ENCODE results near the gene TRAPPC1.

Gene TRAPPC1

DNA sequence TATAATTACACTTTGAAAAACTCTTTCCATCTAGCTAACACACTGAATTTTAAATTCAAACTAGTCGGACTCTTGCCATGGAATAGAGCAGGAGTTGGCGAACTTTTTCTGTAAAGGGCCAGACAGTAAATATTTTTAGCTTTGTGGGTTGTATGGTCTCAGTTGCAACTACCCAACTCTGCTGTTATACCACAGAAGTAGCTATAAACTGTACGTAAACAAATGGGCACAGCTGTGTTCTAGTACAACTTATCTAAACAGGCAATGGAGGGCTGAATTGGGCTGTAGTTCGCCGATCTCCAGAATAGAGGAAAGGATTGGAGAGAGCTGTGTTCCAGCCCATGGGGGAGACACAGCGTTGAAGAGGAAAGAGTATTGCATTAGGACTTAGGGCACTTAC, 9.0 kb upstream of the TRAPPC1 start:
- H3K4me3 ChIP-seq (ENCODE audit: control insufficient read depth, low read depth, low read length): no peak overlapping the region
- TF ChIP-seq, protein P1, sequence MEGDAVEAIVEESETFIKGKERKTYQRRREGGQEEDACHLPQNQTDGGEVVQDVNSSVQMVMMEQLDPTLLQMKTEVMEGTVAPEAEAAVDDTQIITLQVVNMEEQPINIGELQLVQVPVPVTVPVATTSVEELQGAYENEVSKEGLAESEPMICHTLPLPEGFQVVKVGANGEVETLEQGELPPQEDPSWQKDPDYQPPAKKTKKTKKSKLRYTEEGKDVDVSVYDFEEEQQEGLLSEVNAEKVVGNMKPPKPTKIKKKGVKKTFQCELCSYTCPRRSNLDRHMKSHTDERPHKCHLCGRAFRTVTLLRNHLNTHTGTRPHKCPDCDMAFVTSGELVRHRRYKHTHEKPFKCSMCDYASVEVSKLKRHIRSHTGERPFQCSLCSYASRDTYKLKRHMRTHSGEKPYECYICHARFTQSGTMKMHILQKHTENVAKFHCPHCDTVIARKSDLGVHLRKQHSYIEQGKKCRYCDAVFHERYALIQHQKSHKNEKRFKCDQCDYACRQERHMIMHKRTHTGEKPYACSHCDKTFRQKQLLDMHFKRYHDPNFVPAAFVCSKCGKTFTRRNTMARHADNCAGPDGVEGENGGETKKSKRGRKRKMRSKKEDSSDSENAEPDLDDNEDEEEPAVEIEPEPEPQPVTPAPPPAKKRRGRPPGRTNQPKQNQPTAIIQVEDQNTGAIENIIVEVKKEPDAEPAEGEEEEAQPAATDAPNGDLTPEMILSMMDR (conservative IDR thresholded peaks at IDR 0.05; ENCODE audit: control insufficient read depth, insufficient read depth, low read depth, low read length): no peak
- DNase-seq (ENCODE audit: low read depth): no peak

DNA sequence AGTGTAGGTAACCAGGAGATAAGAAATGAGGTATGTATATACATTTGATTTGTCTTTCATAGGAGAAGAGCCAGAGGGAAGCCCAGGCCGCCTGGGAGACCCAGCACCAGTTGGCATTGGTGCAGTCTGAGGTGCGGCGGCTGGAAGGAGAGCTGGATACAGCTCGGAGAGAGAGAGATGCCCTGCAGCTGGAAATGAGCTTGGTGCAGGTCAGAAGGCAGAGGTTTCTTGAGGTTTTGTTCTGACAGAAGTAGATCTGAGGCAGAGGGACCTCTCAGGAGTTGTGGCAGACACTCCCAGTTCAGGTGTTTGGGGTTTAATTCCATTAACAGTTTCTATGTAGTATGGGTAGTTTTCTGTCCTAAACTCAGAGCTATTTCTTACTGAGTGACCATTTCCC, 8.3 kb upstream of the TRAPPC1 start:
- no peak for DNase-seq (ENCODE audit: low read depth)
- TF ChIP-seq, protein P1 (conservative IDR thresholded peaks at IDR 0.05; ENCODE audit: control insufficient read depth, insufficient read depth, low read depth, low read length): no peak
- H3K4me3 ChIP-seq (ENCODE audit: control insufficient read depth, low read depth, low read length): no peak overlapping the region

DNA sequence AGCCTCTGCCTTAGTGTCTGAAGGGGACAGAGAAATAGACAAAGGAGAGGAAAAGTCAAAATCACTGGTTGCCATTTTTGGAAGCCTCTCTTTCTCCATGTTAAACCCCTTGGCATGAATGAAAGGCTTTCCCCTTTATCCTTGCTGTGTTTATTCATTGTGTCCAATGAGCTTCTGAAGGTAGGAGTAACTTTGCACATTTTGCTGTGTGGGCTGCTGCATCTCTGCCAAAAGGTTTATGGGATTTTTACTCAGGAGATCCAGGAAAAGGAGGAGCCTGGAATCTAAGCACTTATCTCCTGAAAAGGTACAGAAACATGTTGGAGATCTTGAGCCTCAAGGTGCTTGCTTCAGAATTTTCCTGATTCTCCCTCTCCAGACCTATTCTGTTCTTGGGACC, 4.1 kb upstream of the TRAPPC1 start:
- no peak for DNase-seq (ENCODE audit: low read depth)
- TF ChIP-seq, protein P1 (conservative IDR thresholded peaks at IDR 0.05; ENCODE audit: control insufficient read depth, insufficient read depth, low read depth, low read length): no peak

DNA sequence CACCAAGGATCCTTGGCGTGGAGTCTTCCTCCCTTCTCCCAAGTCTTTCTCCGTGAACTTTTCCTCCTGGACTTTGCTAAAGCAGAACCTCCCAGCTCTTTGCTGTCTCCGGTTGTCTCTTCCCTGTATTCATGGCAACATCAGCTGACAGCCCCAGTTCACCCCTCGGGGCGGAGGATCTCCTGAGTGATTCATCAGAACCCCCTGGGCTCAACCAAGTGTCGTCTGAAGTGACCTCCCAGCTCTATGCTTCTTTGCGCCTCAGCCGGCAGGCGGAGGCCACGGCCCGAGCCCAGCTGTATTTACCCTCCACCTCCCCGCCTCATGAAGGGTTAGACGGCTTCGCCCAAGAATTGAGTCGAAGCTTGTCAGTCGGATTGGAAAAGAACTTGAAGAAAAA, 1.2 kb upstream of the TRAPPC1 start:
- peak; percentile 77 for DNase-seq (ENCODE audit: low read depth)
- peak overlapping the region; percentile 97 for H3K4me3 ChIP-seq (ENCODE audit: control insufficient read depth, low read depth, low read length)
- TF ChIP-seq, protein P1 (conservative IDR thresholded peaks at IDR 0.05; ENCODE audit: control insufficient read depth, insufficient read depth, low read depth, low read length): peak; percentile 35

More for the DNA sequence above, 4.1 kb upstream of the TRAPPC1 start:
- no peak overlapping the region for H3K4me3 ChIP-seq (ENCODE audit: control insufficient read depth, low read depth, low read length)

DNA sequence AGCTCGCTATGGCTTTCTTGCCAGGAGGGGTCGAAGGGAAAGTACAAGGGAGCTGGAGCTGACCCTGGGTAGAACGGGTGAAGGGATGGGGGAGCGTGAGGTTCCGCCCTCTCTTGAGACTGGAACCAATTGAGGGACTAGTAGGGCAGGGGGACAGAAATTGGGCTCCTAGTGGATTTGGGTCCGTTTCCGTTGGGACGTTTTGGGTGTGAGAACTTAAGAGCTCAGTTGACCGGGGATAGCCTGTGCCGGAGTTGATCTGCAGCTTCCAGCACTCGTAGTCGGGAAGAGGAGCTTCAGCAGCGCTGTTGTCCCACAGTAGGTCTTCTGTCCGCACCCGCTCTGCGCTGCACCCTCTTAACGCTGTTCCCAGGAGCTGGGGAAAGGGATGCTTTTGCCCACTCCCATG, 741 bp upstream of the TRAPPC1 start:
- TF ChIP-seq, protein P1 (conservative IDR thresholded peaks at IDR 0.05; ENCODE audit: control insufficient read depth, insufficient read depth, low read depth, low read length): no peak
- peak overlapping the region; percentile 97 for H3K4me3 ChIP-seq (ENCODE audit: control insufficient read depth, low read depth, low read length)
- peak; percentile 31 for DNase-seq (ENCODE audit: low read depth)

DNA sequence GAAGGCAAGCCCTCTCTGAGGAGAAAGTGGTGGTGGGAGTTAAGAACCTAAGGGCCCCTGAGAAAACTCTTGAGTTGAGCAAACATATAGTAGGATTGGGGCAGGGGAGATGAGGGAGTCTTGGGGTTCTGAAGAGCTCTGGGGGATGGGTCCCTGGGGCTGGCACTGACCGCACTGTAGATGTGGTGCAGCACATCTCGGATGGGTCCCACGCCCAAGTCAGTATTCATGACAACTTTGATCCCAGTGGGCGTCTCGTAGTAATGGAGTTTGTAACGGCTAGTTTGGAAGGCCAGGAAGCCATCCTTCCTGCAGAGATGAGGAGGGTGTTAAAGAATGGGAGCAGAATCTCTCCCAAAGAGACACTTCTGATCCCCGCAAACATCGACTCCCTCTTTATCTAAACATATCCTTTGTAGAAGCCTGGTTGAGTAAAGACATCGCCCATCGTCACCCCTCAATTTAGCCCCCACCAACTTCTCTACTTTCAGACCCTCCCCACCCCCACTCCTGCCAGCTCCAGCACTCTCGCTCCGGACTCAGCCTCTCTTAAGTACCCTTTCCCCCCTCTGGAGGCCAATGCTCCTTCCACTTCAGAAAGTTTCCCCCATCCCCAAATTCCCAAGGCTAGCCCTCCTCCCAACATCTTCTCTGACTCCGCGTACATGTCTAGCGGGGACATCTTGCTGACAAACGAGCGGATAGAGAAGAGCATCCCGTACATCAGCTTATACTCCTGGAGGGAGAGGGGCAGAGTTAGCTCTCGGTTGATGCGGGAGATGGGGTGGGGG, 710 bp downstream of the TRAPPC1 start:
- no peak for DNase-seq (ENCODE audit: low read depth)
- peak overlapping the region; percentile 97 for H3K4me3 ChIP-seq (ENCODE audit: control insufficient read depth, low read depth, low read length)
- TF ChIP-seq, protein P1 (conservative IDR thresholded peaks at IDR 0.05; ENCODE audit: control insufficient read depth, insufficient read depth, low read depth, low read length): no peak

Data from fibroblast of mammary gland (primary cell).